ENCODE measurements around the gene CLVS2.

Gene CLVS2

GRCh38 chr6:122995921-122996793 lies at the start of gene CLVS2:
CLVS2 (plus strand) TSS chr6:122996235; CDS start chr6:122997778, 1,543 bp downstream.
- DNase-seq (ENCODE audit: low read depth in 1 of 2, low spot score in 1 of 2): no peak

DNA sequence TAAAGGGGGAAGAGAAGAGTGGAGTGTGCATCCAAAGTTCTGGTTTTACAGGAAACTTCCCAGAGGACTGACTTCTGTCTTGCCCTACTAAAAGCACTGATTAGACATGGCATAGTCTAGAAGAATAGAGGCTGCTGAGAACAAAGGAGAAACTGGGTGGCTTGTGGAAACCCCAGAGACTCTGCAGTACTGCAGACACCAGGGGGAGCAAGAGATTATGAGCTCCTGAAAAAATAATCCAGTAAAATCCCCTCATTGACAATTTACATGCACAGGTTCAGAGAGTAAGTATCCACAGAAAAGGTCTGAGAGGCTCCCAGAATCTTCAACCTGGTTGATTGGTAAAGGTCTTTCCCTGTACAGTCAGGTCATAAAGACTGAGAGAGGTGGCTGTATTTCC lies 48.7 kb upstream of the CLVS2 start:
- DNase-seq (ENCODE audit: low read depth in 1 of 2, low spot score in 1 of 2): no peak

DNA sequence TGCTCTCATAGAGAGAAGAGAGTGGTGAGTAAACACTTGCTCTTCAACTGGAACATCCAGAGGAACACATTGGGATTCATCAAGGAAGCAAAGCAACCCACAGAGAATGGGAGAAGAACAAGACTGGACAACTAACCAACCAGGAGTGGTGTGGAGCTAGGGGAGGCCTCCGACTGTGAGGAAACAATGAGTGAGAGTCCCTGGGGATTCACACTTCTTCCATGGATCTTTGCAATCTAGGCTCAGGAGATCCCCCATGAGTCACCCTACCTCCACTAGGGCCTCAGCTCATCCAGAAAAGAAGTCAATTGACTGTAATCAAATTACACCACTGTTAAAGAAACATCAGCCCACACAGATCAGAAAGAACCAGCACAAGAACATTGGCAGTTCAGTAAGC lies 42.3 kb upstream of the CLVS2 start:
- no peak for DNase-seq (ENCODE audit: low read depth in 1 of 2, low spot score in 1 of 2)

DNA sequence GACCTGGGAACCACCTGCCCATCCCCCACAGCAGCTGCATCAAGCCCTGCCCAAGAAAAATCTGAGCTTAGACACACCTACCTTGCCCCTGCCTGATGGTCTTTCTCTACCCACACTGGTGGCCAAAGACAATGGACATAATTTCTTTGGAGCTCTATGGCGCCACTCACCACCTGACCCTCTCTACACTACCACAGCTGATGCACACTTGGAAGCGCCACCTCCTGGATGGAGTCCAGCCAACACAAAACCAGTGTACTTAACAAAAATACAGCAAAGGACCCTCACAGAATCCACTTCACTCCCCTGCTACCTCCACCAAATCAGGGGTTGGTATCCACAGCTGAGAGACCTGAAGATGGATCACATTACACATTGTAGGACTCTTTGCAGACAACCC lies 39.7 kb upstream of the CLVS2 start:
- DNase-seq (ENCODE audit: low read depth in 1 of 2, low spot score in 1 of 2): no peak

GRCh38 chr6:122962000-122962624 lies 33.9 kb upstream of the CLVS2 start:
- no peak for DNase-seq (ENCODE audit: low read depth in 1 of 2, low spot score in 1 of 2)

DNA sequence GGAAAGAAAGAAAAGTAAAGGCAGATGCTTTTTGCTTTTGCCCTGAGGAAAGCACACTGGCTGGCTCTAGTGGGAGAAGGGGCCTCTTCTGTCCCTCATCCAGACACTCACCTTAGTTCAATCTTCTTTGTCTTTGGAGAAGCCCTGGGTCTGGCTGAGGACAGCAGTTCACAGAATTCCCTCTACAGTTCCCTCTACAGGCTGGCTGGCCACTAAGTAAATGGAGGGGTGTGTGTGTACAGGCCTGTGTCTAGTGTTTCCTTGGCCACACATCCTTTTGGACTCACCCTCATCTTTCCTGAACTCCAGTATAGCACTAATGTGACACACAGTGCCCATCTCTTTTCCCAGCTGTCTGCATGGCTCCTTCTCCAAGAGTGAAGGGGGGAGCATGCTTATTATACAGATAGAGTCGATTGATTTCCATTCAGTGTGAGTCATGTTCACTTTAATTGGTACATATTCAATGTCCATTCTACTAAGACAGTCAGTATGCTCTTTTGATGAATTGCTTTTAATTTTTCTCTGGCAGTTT lies 26.0 kb upstream of the CLVS2 start:
- no peak for DNase-seq (ENCODE audit: low read depth in 1 of 2, low spot score in 1 of 2)

GRCh38 chr6:122977180-122977579 lies 18.9 kb upstream of the CLVS2 start:
- DNase-seq (ENCODE audit: low read depth in 1 of 2, low spot score in 1 of 2): no peak

DNA sequence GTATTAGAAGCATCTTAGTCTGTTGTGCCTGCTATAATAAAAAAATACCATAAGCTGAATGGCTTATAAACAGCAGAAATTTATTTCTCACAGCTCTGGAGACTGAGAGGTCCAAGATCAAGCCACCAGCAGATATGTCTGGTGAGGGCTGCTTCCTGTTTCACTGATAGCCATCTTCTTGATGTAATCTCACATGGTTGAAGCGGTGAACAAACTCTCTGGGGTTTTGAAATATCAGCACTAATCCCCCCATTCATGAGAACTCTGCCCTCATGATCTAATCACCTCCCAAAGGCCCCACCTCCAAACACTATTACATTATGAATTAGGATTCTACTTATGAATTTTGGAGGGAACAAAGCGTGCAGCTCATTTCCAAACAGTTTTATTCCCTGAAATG lies 11.6 kb upstream of the CLVS2 start:
- no peak for DNase-seq (ENCODE audit: low read depth in 1 of 2, low spot score in 1 of 2)

DNA sequence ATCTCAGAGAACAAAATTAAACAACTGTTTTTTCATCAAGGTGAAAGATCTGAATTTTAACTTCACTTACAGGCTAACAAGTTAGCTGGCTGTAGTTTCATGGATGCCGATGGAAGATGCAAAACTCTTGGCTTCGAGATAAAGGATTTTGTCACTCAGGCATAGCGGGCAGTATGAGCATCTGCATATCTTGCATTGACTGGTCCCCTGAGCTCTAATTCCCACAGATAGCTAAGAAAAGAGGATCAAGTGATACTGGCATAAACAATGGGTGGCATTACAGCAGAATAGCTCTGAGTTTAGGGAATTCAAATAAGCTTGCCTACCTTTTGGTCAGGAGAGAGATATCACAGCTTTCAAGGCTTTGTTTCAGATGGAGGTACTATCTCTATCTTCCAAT lies 1.8 kb upstream of the CLVS2 start:
- no peak for DNase-seq (ENCODE audit: low read depth in 1 of 2, low spot score in 1 of 2)

- no peak for DNase-seq (ENCODE audit: low read depth in 1 of 2, low spot score in 1 of 2)
Measured at GRCh38 chr6:122996794-122997505, 915 bp downstream of the CLVS2 start.

GRCh38 chr6:122997541-122998150 lies 1.6 kb downstream of the CLVS2 start:
- DNase-seq (ENCODE audit: low read depth in 1 of 2, low spot score in 1 of 2): no peak

DNA sequence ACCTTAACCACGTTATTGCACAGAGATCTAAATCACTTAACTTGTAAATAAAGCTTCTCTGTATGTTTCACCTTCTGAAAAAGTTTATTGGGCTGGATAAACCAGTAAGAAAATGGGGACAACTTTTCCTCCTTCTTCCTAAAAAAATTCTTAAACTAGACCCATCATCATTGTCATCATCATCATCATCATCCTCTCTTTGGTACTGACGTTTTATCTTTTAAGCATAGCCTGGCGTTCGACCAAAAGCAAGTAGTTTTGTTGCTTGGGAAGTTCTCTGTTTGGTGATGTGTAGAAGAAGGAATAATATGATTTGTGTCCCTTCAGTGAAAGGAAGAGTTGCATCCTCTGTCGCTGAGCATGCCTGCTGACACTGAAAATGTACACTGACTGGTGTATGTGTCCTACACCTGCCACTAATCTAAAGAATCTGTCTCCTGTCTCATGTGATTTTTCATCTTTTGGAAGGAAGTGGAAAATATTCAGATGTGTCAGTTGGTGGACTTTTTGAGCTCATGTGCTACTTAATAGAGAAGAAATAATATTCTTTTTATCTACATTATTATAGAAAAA lies 2.5 kb downstream of the CLVS2 start:
- no peak for DNase-seq (ENCODE audit: low read depth in 1 of 2, low spot score in 1 of 2)

DNA sequence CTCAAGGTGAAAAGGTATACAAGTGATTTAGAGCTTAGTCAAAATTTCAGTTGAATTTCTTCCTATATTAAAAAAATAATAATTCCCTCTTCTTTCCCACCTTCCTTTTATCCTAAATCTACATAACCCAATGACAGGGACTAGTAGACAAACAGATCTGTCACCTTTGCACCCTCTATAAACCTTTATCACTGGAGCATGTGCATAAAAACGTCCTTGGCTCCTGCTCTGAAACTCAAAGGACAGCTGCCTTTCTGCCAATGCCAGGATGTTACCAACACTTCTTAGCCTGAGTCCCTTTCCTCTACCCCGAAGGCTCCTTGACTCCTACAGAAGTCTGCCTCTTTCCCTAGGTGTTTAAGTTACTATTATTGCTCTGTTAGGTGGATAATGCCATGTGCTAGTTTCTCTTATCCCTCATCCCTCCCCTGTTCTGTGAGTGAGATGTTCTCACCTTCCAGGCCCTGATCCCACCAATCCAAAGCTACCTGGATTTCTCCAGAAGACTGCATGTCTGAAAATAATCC lies 4.3 kb downstream of the CLVS2 start:
- no peak for DNase-seq (ENCODE audit: low read depth in 1 of 2, low spot score in 1 of 2)

DNA sequence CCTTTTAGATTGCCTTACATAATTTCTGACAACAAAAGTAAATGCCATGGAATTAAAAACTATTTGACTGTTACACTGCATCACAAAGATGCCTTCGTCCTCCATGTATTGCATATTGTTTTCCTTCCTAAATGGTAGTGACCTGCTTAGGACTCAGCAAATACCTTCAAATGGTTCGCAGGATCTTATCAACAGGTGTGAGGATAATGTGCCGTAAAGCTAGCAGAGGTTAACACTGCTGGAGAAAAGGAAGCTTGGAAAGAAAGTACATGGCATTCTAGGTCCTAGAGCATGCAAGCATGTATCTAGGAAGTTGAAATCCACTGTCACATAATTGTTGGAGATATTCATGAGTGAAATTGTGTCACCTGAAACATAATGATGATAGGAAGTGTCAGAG lies 5.5 kb downstream of the CLVS2 start:
- no peak for DNase-seq (ENCODE audit: low read depth in 1 of 2, low spot score in 1 of 2)

DNA sequence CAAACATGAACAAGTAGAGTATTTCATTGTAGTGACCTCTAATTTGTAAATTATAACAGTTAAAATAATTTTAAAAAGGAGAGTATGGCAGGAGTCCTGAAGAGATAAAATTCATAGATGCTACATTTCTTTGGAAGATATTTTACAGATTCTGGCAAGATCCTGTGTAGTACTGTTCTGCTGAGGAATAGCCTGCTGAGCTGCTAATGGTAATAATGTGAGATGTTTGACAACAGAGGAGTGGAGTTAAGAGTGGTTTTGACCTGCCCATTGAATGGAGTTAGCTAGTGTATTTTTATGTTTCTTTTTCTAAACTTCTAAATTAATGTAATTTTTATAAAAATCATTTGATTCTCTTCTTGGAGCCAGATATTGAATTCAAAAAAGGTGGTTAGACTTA lies 11.8 kb downstream of the CLVS2 start:
- DNase-seq (ENCODE audit: low read depth in 1 of 2, low spot score in 1 of 2): no peak

DNA sequence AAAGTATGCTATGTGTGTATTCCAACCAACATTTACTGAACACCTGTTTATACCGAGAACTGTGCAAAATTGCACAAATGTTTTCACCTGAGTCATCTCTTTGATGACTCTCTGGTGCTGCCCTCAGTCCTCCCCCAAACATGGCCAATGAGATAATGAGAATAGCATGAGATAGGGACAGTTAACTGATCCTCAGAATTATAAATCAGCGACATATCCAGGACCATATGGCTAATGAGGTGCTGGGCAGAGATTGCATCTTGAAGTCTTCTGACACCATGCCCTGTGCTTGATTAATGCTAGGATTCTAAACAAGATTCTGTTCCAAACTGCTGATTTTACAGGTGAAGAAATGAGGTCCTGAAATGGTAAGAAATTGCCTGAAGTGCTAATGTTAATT lies 13.0 kb downstream of the CLVS2 start:
- no peak for DNase-seq (ENCODE audit: low read depth in 1 of 2, low spot score in 1 of 2)

DNA sequence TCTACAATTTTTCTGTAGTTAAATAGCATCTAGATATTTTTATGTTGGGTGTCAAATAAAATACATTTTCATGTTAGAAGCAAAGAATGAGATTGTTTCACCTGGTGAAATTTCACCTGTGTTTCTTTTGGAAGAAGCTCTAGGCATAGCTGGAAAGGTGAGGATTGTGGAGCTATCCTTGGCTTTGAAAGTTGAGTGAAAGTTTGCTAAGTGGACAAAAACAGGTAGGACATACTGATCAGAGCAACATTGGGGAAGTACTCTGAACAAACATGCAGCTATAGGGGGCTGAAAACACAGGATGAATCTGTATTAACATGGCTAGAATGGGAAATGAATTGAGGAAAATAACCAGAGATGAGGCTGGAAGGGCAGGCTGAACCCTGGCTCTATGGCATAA lies 18.8 kb downstream of the CLVS2 start:
- no peak for DNase-seq (ENCODE audit: low read depth in 1 of 2, low spot score in 1 of 2)

DNA sequence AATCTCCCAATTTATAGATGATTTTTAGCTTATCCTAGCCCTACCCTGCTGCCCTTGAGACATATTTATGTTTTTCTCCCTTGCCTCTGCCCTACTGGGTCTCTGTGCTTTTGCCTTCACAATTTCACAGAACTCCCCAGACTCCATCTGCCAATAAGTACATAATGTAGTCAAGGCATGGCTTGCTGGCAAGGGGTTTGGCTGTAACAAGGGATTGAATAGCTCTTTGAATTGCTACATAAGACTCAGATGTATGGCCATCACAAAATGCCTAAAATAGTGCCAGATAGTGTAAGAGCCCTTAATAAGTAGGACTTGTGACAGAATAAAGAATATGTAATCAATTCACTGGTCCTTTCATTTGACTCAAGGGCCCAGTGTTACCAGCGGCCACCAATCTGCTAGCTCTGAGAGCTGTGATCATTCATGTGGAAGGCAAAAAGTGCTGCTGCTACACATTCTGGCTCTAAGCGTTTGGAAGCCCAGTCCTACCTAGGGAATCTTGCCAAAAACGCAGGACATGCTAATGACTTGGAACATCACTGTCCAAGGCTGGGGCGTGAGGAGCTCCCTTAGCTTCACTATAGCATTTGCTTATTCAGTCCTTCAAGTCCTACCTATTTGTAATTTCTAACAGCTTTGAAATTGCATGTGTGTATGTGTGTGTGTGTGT lies 20.5 kb downstream of the CLVS2 start:
- DNase-seq (ENCODE audit: low read depth in 1 of 2, low spot score in 1 of 2): no peak

- DNase-seq (ENCODE audit: low read depth in 1 of 2, low spot score in 1 of 2): no peak
Measured at GRCh38 chr6:123017104-123017682, 21.2 kb downstream of the CLVS2 start.

GRCh38 chr6:123022975-123023374 lies 26.9 kb downstream of the CLVS2 start:
- no peak for DNase-seq (ENCODE audit: low read depth in 1 of 2, low spot score in 1 of 2)

Measured in activated T-helper 1 cell treated with anti-CD3 and anti-CD28 coated beads, Interleukin-2, amount 50 U/mL, for 16 hours (primary cell).